SU-DHL-6 (cell line): ENCODE results near the gene GGA1.

Experiments
- H2AFZ ChIP-seq: fragments of 200-600 bp; sonication (generic); 2 replicates; pipeline ENCODE4 v1.6.1; 2014; ENCODE audit warnings: low read depth, mild to moderate bottlenecking, moderate library complexity, mixed read lengths, antibody characterized with exemption, low read length; ENCODE audit not compliant: severe bottlenecking
- H3F3A ChIP-seq: fragments of 200-600 bp; shearing (Covaris generic); 2 replicates; pipeline ENCODE4 v1.6.0; 2016; ENCODE audit warnings: antibody characterized with exemption, mild to moderate bottlenecking; ENCODE audit not compliant: insufficient read depth
- H3K27ac ChIP-seq: fragments of 200-600 bp; sonication (generic); 2 replicates; pipeline ENCODE4 v1.5.1; 2016; ENCODE audit warnings: low read depth, mild to moderate bottlenecking, low read length, moderate library complexity, mixed read lengths
- H3K27me3 ChIP-seq: fragments of 200-600 bp; sonication (generic), shearing (Covaris generic); 2 replicates; pipeline ENCODE4 v1.6.0; 2014; ENCODE audit warnings: mild to moderate bottlenecking, low read length
- H3K36me3 ChIP-seq: fragments of 200-600 bp; sonication (generic); 2 replicates; pipeline ENCODE4 v1.6.1; 2014; ENCODE audit warnings: mild to moderate bottlenecking, low read length, mixed read lengths
- H3K4me2 ChIP-seq: fragments of 300-600, 200-600 bp; shearing (Covaris generic), sonication (generic); 2 replicates; pipeline ENCODE4 v1.6.0; 2014; ENCODE audit warnings: low read length, low read depth, mild to moderate bottlenecking; ENCODE audit not compliant: poor library complexity, severe bottlenecking
- H3K4me3 ChIP-seq: fragments of 200-600 bp; sonication (generic); 2 replicates; pipeline ENCODE4 v1.5.1; 2014; ENCODE audit warnings: antibody characterized with exemption, low read length, mild to moderate bottlenecking, mixed read lengths; ENCODE audit not compliant: insufficient read depth, poor library complexity, severe bottlenecking
- H3K79me2 ChIP-seq: fragments of 200-600 bp; sonication (generic); 2 replicates; pipeline ENCODE4 v1.6.1; 2014; ENCODE audit warnings: mild to moderate bottlenecking, low read length, moderate library complexity; ENCODE audit not compliant: insufficient read depth
- H3K9ac ChIP-seq: fragments of 200-600 bp; sonication (generic); 2 replicates; pipeline ENCODE4 v1.7.0; 2014; ENCODE audit warnings: mild to moderate bottlenecking, low read length
- H3K9me2 ChIP-seq: fragments of 200-600 bp; sonication (generic); replicated peaks from 2 replicates; pipeline ENCODE4 v1.6.1; 2014; ENCODE audit warnings: low read length; ENCODE audit not compliant: insufficient read depth
- H3K9me3 ChIP-seq: fragments of 200-600 bp; sonication (generic); 2 replicates; pipeline ENCODE4 v1.6.1; 2014; ENCODE audit warnings: low read length, mixed read lengths; ENCODE audit not compliant: insufficient read depth
- H4K20me1 ChIP-seq: fragments of 200-600 bp; sonication (generic); 2 replicates; pipeline ENCODE4 v1.6.1; 2014; ENCODE audit warnings: low read depth, mild to moderate bottlenecking, antibody characterized with exemption, low read length, moderate library complexity, mixed read lengths
- CTCF ChIP-seq: fragments of 200-600 bp; sonication (generic); IDR thresholded peaks from one replicate; pipeline ENCODE4 v1.5.1; 2017; ENCODE audit warnings: antibody characterized with exemption, mild to moderate bottlenecking, low read length, moderate library complexity; ENCODE audit not compliant: insufficient read depth, poor library complexity, severe bottlenecking
- EZH2phosphoT487 ChIP-seq: fragments of 200-600 bp; sonication (generic), shearing (Covaris generic); conservative IDR thresholded peaks from 2 replicates; pipeline ENCODE4 v1.6.1; 2018; ENCODE audit warnings: mild to moderate bottlenecking, antibody characterized with exemption, low read length, moderate library complexity, mixed read lengths

Gene GGA1

GRCh38 chr22:37647317-37647716 is 38.7 kb downstream of the GGA1 start:
- no peaks in the 10 kb centered on the region for H4K20me1 ChIP-seq
- H3K9ac ChIP-seq = no peak overlapping the region
- H3K27me3 ChIP-seq = no peaks in the 10 kb centered on the region
- no peaks in the 10 kb centered on the region for H3F3A ChIP-seq
- H3K9me2 ChIP-seq = no peaks in the 10 kb centered on the region
- no peak overlapping the region for H3K4me2 ChIP-seq
- TF ChIP-seq CTCF (no peak), EZH2phosphoT487 (no peak)
- no peaks in the 10 kb centered on the region for H3K79me2 ChIP-seq
- no peaks in the 10 kb centered on the region for H3K36me3 ChIP-seq
- no peaks in the 10 kb centered on the region for H3K9me3 ChIP-seq
- H3K27ac ChIP-seq = no peak overlapping the region
- no peak overlapping the region for H2AFZ ChIP-seq
- H3K4me3 ChIP-seq = no peak overlapping the region

GRCh38 chr22:37647928-37648327 is 39.3 kb downstream of the GGA1 start:
- Histone ChIP-seq H3K36me3 (no peaks in the 10 kb centered on the region), H3K27ac (no peak overlapping the region), H3K9me3 (no peaks in the 10 kb centered on the region), H3K79me2 (no peaks in the 10 kb centered on the region), H3K4me3 (no peak overlapping the region), H3K27me3 (no peaks in the 10 kb centered on the region), H3K9me2 (no peaks in the 10 kb centered on the region), H2AFZ (no peak overlapping the region), H3F3A (no peaks in the 10 kb centered on the region), H4K20me1 (no peaks in the 10 kb centered on the region), H3K4me2 (no peak overlapping the region), H3K9ac (no peak overlapping the region)
- TF ChIP-seq EZH2phosphoT487 (no peak), CTCF (no peak)

- no peak overlapping the region for H2AFZ ChIP-seq
- 0 out of 2 replicates have a peak, but pooled peaks cover 3% of the 10 kb centered on the region for H3F3A ChIP-seq
- H3K4me2 ChIP-seq = no peak overlapping the region
- no peaks in the 10 kb centered on the region for H3K9me2 ChIP-seq
- H3K4me3 ChIP-seq = no peak overlapping the region
- H3K9me3 ChIP-seq = no peaks in the 10 kb centered on the region
- no peaks in the 10 kb centered on the region for H4K20me1 ChIP-seq
- no peak for TF ChIP-seq CTCF
- no peaks in the 10 kb centered on the region for H3K27me3 ChIP-seq
- H3K27ac ChIP-seq = no peak overlapping the region
- no peaks in the 10 kb centered on the region for H3K36me3 ChIP-seq
- H3K9ac ChIP-seq = no peak overlapping the region
- H3K79me2 ChIP-seq = no peaks in the 10 kb centered on the region
Observed at GRCh38 chr22:37650463-37651136, 42.0 kb downstream of the GGA1 start.
